NCI-H524 (cell line): Measurements from ENCODE around the gene TSHZ2.

Experiments used
- DNase-seq, 2 experiments: peaks; one replicate each; lab custom pipeline; 2025; lab: John Stamatoyannopoulos, UW

TSHZ2 gene

GRCh38 chr20:53061192-53062108 lies 89.3 kb downstream of the TSHZ2 start:
- DNase-seq, result no peak

- peak; percentile 64 to 75 for DNase-seq
Measured at GRCh38 chr20:53064935-53065334, 92.8 kb downstream of the TSHZ2 start.

GRCh38 chr20:53068241-53068640 lies 96.1 kb downstream of the TSHZ2 start:
- no peak for DNase-seq

GRCh38 chr20:53069132-53069531 lies 97.0 kb downstream of the TSHZ2 start:
- DNase-seq, result peak; percentile 56 to 79

GRCh38 chr20:53070224-53070623 lies 98.1 kb downstream of the TSHZ2 start:
- no peak for DNase-seq

- no peak for DNase-seq
Measured at GRCh38 chr20:53070706-53071392, 98.7 kb downstream of the TSHZ2 start.

GRCh38 chr20:53071833-53072232 lies 99.7 kb downstream of the TSHZ2 start:
- DNase-seq, result no peak

GRCh38 chr20:53072923-53073579 lies 100.9 kb downstream of the TSHZ2 start:
- DNase-seq, result no peak

- no peak for DNase-seq
Measured at GRCh38 chr20:53073636-53074415, 101.7 kb downstream of the TSHZ2 start.

GRCh38 chr20:53074811-53075314 lies 102.7 kb downstream of the TSHZ2 start:
- DNase-seq, result no peak

GRCh38 chr20:53076668-53077067 lies 104.5 kb downstream of the TSHZ2 start:
- no peak for DNase-seq

- DNase-seq, result no peak
Measured at GRCh38 chr20:53077373-53078205, 105.4 kb downstream of the TSHZ2 start.

GRCh38 chr20:53078761-53079160 lies 106.6 kb downstream of the TSHZ2 start:
- DNase-seq, result no peak

GRCh38 chr20:53079261-53079691 lies 107.1 kb downstream of the TSHZ2 start:
- DNase-seq, result no peak

GRCh38 chr20:53079828-53080686 lies 107.9 kb downstream of the TSHZ2 start:
- DNase-seq, result no peak

GRCh38 chr20:53080687-53080962 lies 108.5 kb downstream of the TSHZ2 start:
- DNase-seq, result no peak

- no peak for DNase-seq
Measured at GRCh38 chr20:53080969-53081871, 109.1 kb downstream of the TSHZ2 start.

- no peak for DNase-seq
Measured at GRCh38 chr20:53081916-53082863, 110.0 kb downstream of the TSHZ2 start.
